ENCODE results near the gene SLC52A1.

The SLC52A1 gene

DNA sequence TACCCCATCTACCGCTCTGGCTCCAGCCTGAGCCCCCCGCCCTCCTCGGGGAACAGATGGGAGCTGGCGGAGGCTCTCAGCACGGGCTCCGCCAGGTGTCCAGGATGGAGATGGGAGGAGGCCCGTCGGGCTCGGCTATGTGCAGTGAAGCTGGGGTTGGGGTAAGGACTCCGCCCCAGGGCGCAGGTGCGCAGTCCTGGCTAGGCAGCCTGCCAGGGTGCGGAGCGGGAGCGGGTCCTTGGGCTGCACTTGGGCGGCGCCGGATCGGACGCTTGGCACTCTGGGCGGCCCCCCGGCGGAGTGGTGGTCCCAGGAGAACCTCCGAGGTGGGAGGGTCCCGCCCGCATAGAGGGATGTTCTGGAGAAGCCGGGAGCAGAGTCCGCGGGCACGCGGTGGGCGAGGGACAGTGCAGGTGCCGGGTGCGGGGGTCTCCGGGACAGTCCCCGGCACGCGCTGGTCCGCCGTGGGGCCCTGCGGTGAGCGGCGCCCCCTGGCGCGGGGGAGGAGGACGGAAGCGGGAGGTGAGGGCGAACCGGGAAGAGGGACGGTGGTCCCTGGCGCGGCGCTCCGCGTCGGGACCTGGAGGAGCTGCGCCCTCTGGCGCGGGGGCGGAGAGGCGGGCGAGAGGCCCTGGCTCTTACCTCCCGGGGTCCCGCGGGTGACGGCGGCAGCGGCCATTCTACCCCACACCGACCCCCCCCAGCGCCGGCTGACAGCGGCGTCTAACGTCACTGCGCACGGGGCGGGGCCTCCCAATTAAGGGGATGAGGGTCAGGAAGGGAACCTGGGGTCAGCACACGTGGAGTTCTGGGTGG lies 48.1 kb downstream of the SLC52A1 start, which contains the start of gene CAMTA2:
Gene CAMTA2 (minus strand): TSS at position 725 of the 816 bp plus-strand sequence. CDS start 1,453 bp downstream, outside the sequence.
- DNase-seq = peak; percentile 70

DNA sequence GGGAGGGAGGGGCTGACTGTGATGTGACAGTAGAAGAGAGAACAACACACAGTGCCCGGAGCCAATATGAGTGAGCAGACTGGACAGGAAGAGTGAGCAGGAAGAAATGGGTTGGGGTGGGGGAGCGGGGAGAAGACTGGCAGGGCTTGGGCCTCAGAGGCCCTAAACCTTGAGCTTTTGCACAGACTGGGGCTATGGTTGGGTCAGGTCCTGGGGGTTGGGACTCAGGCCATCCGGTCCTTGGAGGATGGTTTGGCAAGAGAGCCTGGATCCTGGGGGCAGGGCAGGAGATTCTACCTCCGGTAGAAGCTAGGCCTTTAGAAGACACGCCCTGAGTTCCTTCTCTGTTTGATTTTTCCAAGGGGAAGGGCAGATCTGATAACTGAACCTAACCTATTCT lies 48.8 kb downstream of the SLC52A1 start:
- DNase-seq = no peak

All from HCEC 1CT (cell line).